ENCODE data around the gene CLDN20.
"Not testable (repeated sequence)": the region's sequence is repeated elsewhere in the genome, so short reads cannot be mapped to it uniquely, and the experiment has no call there.

The CLDN20 gene

GRCh38 chr6:155263373-155264063, at the start of gene CLDN20:
TSS of gene CLDN20 (plus strand) at chr6:155264013. CDS start at chr6:155275720, 11,707 bp downstream.
- no peak for DNase-seq (ENCODE audit: low read depth)

DNA sequence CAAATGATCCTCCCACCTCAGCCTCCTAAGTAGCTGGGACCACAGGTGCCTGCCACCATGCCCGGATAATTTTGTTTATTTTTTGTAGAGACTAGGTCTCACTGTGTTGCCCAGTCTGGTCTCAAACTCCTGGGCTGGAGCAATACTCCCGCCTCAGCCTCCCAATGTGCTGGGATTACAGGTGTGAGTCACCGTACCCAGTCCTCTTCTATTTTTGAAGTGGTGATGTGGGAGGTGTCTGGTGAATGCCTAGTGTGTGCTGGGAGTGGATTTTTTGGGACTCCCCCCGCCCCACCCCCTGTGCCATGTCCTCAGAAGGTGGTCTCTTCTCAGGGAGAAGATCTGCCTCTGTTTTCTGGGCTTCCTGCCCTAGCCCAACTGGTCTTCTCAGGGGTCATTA, 47.9 kb upstream of the CLDN20 start:
- DNase-seq (ENCODE audit: low read depth): no peak

DNA sequence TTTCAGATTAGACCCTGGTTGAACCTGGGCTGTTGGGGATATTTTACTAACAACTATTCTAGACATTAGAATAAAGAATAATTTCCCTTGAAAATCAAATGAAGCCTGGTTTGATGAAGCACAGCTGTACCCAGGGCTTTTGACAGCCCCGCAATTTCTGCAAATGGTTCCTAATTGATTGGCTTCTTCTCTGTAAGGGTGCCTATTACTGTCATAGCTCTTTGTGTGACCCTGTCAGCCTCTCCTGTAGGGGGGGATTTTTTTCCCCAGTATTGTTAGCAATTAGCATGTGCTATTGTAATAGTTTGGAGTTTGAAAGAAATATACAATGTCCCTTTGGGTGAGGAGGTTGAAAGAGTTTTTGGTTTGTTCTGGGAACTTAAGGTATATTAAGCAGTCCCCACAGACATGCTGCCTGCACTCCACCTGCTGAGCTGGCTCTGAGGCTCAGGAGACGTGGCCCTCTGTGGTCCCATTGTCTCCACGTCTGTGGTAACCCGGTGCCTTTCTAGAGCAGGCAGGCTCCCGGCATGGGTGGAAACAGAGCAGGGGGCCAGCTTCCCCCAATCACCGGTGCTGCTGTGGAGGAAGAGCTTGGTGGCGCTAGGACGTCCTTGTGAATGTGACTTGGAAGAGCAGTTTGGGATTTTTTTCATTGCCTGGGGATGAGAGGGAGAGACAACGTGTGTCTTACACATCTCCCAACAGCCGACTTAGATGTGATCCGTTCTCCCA, 47.3 kb upstream of the CLDN20 start:
- no peak for DNase-seq (ENCODE audit: low read depth)

GRCh38 chr6:155218711-155219110, 45.1 kb upstream of the CLDN20 start:
- DNase-seq (ENCODE audit: low read depth): not testable (repeated sequence)

GRCh38 chr6:155219299-155219698, 44.5 kb upstream of the CLDN20 start:
- DNase-seq (ENCODE audit: low read depth): no peak

- no peak for DNase-seq (ENCODE audit: low read depth)
Observed at GRCh38 chr6:155219858-155220301, 43.9 kb upstream of the CLDN20 start.

DNA sequence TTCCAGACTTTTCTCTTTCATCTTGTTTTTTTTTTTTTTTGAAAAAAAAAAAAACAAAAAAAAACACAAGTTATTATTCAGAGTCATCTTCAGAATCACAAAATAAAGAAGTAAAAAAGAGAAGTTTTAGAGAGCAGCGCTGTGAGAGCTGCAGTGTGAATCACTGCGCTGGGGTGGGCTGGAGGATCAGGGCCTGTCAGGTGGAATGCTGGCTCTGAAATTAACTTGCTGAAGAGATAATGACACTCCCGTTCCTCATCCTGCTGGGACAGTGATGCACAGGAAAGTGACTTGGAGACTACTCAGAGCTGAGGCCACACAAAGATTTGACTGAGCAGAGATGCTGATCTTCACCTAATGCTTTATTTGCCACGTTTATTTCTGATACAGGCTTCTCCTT, 42.7 kb upstream of the CLDN20 start:
- no peak for DNase-seq (ENCODE audit: low read depth)

DNA sequence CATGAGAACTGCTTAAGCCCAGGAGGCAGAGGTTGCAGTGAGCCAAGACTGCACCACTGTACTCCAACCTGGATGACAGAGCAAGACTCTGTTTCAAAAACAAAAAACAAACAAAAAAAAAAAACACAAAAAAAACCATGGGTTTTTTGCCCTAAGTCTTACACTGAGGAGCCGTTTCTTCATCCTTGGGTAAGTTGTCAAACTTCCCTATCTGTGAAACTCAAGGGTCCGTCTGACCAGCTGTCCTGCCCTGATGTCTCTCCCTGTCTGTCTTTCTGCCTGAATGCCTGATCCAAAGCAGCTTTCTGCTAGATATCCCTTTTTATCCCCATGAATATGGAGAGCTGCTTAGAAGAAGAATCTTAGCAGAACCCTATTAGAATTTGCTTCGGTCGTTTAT, 41.3 kb upstream of the CLDN20 start:
- DNase-seq (ENCODE audit: low read depth): no peak

GRCh38 chr6:155223646-155224451, 40.0 kb upstream of the CLDN20 start:
- peak; percentile 15 for DNase-seq (ENCODE audit: low read depth)

DNA sequence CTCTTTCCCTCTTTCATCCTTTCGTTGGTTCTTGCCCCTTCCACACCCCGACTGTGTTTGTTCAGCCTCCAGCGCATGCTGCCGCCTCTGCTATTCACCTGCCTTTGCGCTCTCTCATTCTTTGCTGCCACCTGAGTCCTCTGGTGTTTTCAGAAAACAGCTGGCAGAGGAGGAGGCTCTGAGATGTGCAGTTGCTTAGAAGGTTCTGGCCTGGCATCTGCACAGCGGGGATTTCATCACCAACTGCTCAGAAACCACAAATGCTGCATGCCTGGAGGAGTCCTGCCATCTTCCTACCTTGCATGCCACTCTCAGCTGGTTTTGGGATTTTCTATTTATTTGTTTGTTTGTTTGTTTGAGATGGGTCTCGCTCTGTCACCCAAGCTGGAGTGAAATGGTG, 39.2 kb upstream of the CLDN20 start:
- no peak for DNase-seq (ENCODE audit: low read depth)

DNA sequence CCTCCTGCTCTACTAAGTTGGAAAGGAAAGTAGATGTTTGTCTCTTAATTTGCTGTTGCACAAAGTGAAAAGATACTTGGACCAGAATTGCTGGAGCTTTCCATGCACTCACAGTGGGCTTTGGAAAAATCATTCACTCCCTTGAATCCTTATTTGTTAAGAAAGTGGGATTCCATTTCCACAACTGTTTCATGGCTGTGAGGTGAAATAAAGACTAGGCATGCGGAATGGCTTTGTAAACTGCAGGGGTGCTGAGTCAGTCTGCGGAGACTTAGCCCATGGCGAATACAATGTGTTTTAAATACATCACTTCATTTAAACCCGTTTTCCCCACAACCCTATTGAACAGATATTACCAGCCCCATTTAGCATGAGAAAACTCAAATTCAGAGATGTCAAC, 36.8 kb upstream of the CLDN20 start:
- DNase-seq (ENCODE audit: low read depth): no peak

GRCh38 chr6:155228546-155229166, 35.2 kb upstream of the CLDN20 start:
- DNase-seq (ENCODE audit: low read depth): no peak

GRCh38 chr6:155230975-155231374, 32.8 kb upstream of the CLDN20 start:
- not testable (repeated sequence) for DNase-seq (ENCODE audit: low read depth)

GRCh38 chr6:155232848-155233247, 31.0 kb upstream of the CLDN20 start:
- no peak for DNase-seq (ENCODE audit: low read depth)

DNA sequence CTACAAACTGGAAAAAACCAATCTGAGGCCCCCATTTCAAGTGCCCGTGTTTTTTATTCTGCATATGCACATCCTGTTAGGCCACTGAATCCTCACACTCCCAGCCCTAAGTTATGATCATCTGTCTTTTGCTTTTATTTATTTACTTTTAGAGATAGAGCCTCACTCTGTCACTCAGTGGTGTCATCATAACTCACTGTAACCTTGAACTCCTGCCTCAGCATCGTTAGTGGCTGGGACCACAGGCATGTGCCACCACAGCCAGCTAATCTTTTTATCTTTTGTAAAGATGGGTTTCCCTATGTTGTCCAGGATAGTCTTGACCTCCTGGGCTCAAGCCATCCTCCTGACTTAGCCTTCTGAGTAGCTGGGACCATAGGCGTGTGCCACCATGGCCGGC, 29.6 kb upstream of the CLDN20 start:
- no peak for DNase-seq (ENCODE audit: low read depth)

GRCh38 chr6:155234687-155235086, 29.1 kb upstream of the CLDN20 start:
- DNase-seq (ENCODE audit: low read depth): no peak

- DNase-seq (ENCODE audit: low read depth): no peak
Observed at GRCh38 chr6:155235087-155235486, 28.7 kb upstream of the CLDN20 start.

DNA sequence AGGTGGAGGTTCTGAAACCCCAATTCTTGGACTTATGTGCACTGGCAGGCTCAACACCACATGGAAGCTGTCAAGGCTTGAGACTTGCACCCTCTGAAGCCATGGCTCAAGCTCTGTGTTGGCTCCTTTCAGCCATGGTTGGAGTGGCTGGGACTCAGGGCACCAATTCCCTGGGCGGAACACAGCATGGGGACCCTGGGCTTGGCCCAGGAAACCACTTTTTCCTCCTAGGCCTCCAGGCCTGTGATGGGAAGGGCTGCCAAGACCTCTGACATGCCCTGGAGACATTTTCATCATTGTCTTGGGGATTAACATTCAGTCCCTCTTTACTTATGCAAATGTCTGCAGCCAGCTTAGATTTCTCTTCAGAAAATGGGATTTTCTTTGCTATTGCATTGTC, 26.2 kb upstream of the CLDN20 start:
- no peak for DNase-seq (ENCODE audit: low read depth)

DNA sequence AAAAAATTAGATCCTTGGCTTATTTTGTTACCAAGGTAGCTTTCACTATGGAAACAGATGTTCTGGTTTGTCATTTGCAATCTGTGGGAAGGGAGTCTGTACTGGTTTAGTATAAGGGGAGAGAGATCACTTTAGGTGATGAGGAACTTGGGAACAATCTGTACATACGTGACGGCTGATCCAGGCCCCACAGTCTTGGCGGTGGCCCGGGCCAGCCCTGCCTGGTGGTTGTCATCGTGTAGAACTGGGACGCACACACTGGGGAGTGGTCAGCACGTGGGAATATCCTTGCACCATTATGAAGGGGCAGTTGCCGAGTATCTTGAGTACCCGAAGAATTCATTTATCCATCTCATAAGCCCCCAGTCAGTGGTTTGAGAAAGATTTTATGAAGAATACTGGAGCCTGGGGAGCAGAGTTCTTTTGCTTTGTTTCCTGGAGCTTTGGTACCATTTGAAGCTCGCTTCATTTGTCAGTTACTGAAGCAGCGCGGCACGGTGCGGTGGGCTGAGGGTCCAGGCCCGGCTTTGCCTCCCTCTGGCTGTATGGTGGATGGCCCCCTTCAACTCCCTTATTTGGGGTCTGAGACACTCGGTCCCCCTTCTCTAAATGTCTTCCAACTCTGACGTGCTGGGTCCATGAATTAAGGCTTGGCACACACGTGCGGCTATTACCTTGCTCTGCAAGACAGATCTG, 22.8 kb upstream of the CLDN20 start:
- DNase-seq (ENCODE audit: low read depth): no peak

DNA sequence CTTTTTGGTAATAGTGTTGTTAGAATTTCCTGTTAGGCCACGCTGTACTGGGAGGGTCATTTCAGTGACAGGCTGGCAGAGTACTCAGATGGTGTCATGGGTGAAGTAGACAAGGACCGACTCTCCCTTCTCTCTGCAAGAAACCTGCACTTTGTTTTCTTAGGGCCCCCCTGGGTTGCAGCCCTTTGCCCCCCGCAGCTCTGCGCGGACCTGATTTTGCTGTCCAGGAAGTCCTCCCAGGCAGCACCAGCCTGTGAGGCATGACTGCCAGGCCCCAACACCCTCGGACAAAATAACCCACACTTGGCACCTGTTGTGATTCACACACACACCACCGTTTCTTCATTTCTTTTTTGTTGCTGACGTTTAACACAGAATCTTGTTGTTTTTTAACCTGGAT, 21.8 kb upstream of the CLDN20 start:
- no peak for DNase-seq (ENCODE audit: low read depth)

GRCh38 chr6:155244434-155244833, 19.4 kb upstream of the CLDN20 start:
- DNase-seq (ENCODE audit: low read depth): no peak

- DNase-seq (ENCODE audit: low read depth): no peak
Observed at GRCh38 chr6:155245193-155245592, 18.6 kb upstream of the CLDN20 start.
